ENCODE data around the gene FGGY.
"Not testable (repeated sequence)": the region's sequence is repeated elsewhere in the genome, so short reads cannot be mapped to it uniquely, and the experiment has no call there.

FGGY gene

GRCh38 chr1:59288046-59288445 is 8.8 kb upstream of the FGGY start:
- FAIRE-seq = no peak

GRCh38 chr1:59289570-59289969 is 7.3 kb upstream of the FGGY start:
- DNase-seq (ENCODE audit: low spot score) (no peak), FAIRE-seq (peak; percentile 27)

More at GRCh38 chr1:59288046-59288445, 8.8 kb upstream of the FGGY start:
- DNase-seq (ENCODE audit: low spot score) = no peak

DNA sequence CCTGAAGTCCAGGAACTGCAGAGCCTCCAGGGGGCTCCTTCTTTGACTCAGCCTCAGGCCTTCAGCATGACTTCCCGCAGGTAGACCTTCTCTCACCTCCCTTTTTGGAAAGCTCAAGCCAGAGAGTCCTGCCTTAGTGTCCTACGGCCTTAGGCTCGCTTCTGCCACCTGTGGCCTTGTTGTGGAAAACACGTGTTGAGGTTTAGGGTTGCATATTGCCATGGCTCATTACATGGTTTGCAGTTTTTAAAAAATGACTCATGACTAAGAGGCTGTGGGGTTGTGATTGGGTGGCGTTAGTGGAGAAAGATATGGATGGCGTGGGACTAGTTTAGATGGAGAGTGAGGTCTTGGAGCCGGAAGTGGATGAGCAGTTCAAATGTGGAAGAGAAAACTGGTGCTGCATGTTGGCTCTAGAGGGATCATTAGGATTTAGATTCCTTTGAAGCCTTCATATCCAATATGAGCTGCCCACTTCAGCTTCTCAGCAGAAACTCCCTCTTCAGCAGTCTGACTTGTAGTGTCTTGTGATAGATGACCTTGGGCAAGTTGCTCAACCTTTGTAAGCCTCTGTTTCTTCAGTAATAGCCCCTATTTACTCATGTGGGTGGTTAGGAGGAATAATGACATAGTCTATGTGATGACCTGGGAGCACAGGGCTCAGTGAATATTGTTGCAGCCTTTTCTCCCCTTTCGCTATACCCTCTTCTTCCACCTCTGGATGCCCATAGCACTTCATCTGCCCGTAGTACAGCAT is 6.5 kb upstream of the FGGY start:
- DNase-seq (ENCODE audit: low spot score) (peak; percentile 30), FAIRE-seq (no peak)

- DNase-seq (ENCODE audit: low spot score) (no peak), FAIRE-seq (no peak)
Observed at GRCh38 chr1:59291561-59291960, 5.3 kb upstream of the FGGY start.

GRCh38 chr1:59292562-59292961 is 4.3 kb upstream of the FGGY start:
- DNase-seq (ENCODE audit: low spot score) = no peak
- no peak for FAIRE-seq

GRCh38 chr1:59293206-59293605 is 3.7 kb upstream of the FGGY start:
- no peak for DNase-seq (ENCODE audit: low spot score)
- FAIRE-seq = no peak

DNA sequence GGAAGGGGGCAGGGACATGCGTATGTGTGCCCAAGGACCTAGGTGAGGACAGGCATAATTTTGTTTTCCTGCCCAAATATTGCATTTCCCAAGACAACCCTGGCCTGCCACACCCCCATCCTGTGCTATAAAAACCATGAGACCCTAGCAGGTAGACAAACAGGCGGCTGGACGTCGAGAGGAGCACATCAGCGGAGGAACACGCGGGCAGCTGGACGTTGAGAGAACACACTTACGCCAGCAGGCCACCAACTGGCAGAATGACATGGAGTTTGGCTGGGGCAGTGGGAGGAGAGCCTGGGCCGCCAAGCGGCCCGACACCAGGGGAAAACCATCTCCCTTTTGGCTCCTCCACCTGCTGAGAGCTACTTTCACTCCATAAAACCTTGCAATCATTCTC is 3.0 kb upstream of the FGGY start:
- FAIRE-seq (no peak), DNase-seq (ENCODE audit: low spot score) (no peak)

- FAIRE-seq (no peak), DNase-seq (ENCODE audit: low spot score) (no peak)
Observed at GRCh38 chr1:59294423-59294822, 2.5 kb upstream of the FGGY start.

DNA sequence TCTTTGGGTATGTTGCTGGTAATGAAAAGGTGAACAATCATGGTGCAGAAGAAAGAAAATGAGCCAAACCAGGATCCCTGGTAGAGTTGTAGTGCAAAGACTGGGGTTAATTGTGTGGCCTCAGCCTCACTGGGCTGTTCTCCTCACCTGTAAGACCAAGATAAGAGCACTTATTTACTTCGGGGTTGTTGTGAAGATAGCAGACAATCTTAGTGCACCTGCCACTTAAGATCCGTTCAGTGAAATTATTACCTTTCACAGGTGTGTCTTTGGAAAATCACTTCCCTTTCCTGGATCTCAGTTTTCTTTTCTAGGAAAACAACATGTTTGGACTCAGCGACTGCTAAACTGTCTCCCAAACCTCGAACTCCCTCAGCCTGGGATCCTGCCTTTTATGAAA is 1.3 kb upstream of the FGGY start:
- FAIRE-seq = no peak
- no peak for DNase-seq (ENCODE audit: low spot score)

DNA sequence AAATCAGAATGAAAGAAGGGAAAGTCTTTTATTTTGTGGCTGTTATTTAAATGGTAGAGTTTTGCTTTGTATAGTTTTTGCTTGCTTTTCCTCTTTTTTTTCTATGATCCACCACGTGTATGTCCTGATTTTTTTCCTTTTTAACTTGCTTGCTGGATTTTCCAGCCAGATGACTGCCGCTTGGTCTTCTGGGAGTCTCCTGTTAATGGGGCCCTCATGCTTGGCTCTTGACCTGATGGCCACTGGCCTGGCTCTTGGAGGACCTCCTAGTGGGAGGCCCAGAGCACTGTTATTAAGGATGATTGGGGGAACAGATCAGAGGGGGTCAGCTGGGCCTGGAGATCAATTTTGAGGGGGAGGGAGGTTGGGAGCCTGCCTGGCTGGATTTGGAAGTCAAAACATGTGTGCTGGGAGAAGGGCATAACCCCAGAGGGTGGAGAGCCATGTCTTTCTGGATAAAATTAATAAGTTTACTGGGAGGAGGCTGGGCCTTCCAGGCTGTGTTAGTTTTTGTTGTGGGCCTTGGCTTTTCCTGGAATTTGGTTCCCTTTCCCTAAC is 1.2 kb downstream of the FGGY start:
- FAIRE-seq (no peak), DNase-seq (ENCODE audit: low spot score) (no peak)

GRCh38 chr1:59298710-59299346 is 1.9 kb downstream of the FGGY start:
- DNase-seq (ENCODE audit: low spot score) = no peak

GRCh38 chr1:59299670-59300069 is 2.8 kb downstream of the FGGY start:
- FAIRE-seq = not testable (repeated sequence)

More at GRCh38 chr1:59298710-59299346, 1.9 kb downstream of the FGGY start:
- FAIRE-seq = no peak

DNA sequence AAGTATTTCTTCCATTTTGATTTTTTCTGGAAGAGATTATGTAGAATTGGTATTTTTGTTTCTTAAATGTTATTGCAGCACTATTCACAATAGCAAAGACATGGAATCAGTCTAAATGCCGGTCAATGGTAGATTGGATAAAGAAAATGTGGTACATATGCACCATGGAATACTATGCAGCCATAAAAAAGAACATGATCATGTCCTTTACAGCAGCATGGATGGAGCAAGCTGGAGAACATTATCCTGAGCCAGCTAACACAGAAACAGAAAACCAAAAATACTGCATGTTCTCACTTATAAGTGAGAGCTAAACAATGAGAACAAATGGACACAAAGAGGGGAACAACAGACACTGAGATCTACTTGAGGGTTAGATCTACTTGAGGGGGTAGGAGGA is 5.4 kb downstream of the FGGY start:
- DNase-seq (ENCODE audit: low spot score) (no peak), FAIRE-seq (no peak)

More at GRCh38 chr1:59299670-59300069, 2.8 kb downstream of the FGGY start:
- DNase-seq (ENCODE audit: low spot score) = not testable (repeated sequence)

- no peak for DNase-seq (ENCODE audit: low spot score)
- FAIRE-seq = no peak
Observed at GRCh38 chr1:59302871-59303270, 6.0 kb downstream of the FGGY start.

DNA sequence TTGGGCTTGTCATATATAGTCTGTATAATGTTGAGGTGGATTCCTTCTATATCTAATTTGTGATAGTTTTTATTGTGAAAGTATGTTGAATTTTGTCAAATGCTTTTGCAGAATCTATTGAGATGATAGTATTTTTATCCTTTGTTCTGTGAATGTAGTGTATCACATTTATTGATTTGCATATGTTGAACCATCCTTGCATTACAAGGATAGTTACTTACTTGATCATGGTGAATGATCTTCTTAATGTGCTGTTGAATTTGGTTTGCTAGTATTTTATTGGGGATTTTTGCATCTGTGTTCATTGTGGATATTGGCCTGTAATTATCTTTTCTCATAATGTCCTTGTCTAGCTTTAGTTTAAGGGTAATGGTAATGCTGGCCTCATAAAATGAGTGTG is 8.3 kb downstream of the FGGY start:
- DNase-seq (ENCODE audit: low spot score) = no peak
- no peak for FAIRE-seq

DNA sequence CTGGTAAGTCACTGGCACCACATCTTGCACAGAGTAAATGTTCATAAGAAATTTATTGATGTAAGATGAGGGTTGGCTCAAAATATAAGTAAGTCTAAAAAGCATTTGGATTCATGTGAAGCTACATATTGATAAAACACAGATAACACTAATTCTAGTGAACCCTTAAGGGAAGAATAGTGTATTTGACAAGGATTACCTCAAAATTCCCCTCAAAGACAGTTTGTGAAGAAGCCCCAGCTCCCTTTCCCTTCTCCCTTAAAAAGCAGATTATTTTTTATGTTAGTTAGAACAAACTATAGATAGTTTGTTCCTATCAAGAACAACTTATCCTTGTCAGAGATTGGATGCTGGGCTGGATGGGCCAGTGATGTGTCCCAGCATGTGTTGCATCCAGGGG is 10.7 kb downstream of the FGGY start:
- DNase-seq (ENCODE audit: low spot score) (no peak), FAIRE-seq (no peak)

DNA sequence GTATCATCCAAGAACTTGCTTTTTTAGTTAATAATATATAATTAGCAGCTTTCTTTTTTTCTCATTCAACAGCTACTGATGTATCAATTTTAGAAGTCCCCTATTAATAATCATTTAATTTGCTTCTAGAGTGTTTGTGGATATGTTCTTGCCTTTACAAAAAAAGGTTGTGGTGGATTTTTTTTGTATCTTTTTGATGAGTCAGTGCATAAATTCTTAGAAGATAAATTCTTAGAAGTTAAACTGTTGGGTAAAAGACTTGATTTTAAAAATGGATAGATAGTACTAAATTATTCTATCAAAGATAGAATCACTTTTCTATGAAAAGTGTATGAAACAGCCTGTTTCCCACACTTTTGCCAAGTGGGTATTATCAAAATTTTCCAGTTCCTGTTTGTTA is 11.9 kb downstream of the FGGY start:
- DNase-seq (ENCODE audit: low spot score) (no peak), FAIRE-seq (no peak)

GRCh38 chr1:59309392-59309791 is 12.5 kb downstream of the FGGY start:
- DNase-seq (ENCODE audit: low spot score) (no peak), FAIRE-seq (no peak)

DNA sequence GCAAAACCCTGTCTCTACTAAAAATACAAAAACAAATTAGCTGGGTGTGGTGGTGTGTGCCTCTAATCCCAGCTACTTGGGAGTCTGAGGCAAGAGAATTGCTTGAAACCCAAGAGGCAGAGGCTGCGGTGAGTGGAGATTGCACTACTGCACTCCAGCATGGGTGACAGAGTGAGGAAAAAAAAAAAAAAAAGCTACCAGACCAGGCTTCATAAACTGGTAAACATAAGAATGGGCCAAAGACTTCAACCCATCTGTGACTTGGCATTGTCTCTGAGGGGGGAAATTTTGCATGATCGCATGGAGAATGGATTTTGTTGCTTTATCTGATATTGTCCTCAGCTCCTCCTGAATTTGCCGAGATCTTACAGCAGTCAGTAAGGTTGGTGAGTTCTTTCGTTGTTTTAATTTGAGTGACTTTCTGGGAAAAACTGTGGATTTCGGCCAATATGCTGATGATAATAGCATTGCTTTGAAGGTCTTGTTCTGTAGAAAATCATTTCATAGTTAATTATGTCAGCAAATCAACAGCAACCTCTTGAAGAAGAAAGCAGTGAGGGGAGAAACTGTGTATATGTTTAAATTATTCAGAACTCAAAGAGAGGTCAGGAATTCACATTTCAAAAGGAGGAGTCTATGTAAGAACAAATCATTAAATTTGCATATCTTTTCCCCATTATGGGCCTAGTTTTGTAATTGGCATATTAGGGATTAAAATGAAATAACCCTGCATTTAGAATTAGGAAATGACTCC is 13.1 kb downstream of the FGGY start:
- FAIRE-seq (no peak), DNase-seq (ENCODE audit: low spot score) (no peak)

- FAIRE-seq = no peak
- DNase-seq (ENCODE audit: low spot score) = no peak
Observed at GRCh38 chr1:59310549-59311250, 13.8 kb downstream of the FGGY start.

GRCh38 chr1:59314776-59315528 is 18.1 kb downstream of the FGGY start:
- no peak for DNase-seq (ENCODE audit: low spot score)
- FAIRE-seq = no peak
